ENCODE data around the gene ATF4.

- TF ChIP-seq CTCF (IDR thresholded peaks at IDR 0.05) (peak; percentile 84 to 96 (median 90)), POLR2A (IDR thresholded peaks at IDR 0.05) (no peak)
These were observed 14.4 kb downstream of the ATF4 start for GRCh38 chr22:39534591-39535356.
